HepG2 (cell line): Measurements from ENCODE around the gene HS3ST3A1. TPM values are rescaled to one million over a fixed set of nuclear protein-coding genes. Genes with fewer than 3 reads are reported as not detected.

ENCODE experiments used
- ATAC-seq: fragments of 200-7000 bp; cut with Tn5 transposase; 3 replicates; pipeline ENCODE4 v1.9.1; 2020; ENCODE audit warnings: mild to moderate bottlenecking, moderate library complexity
- BruUV-seq: library from RNA; stranded (reverse); fragments of 400-500 nt; replicated peaks from 2 replicates; lab custom pipeline; 2021; lab: Mats Ljungman, UMichigan
- CTCF ChIA-PET: fragments of 300-600 bp; formaldehyde crosslinking; extraction: SDS; loops from one replicate; lab custom pipeline; 2021; ENCODE audit warnings: low total read pairs, inconsistent platforms, low intra/inter-chr PET ratio; lab: Yijun Ruan, JAX
- POLR2A ChIA-PET: fragments of 350-600 bp; sonication (Branson Sonifier 250); formaldehyde crosslinking; loops from one replicate; lab custom pipeline; 2020; ENCODE audit warnings: antibody characterized with exemption, inconsistent platforms; lab: Yijun Ruan, JAX
- DNase-seq: peaks from one replicate; pipeline ENCODE4 v3.0.0-alpha.2; 2015; ENCODE audit warnings: low spot score
- FAIRE-seq: peaks from 3 replicates; lab custom pipeline; 2011; peaks lifted over from hg19 to GRCh38; lab: Jason Lieb, UNC
- H2AFZ ChIP-seq: one replicate; pipeline ENCODE4 v1.6.1; 2011; ENCODE audit warnings: low read length, inconsistent platforms
- H3K27ac ChIP-seq: fragments of 300-600 bp; 3 replicates; pipeline ENCODE4 v1.8.0; 2011; ENCODE audit warnings: mixed run types, mild to moderate bottlenecking, mixed read lengths, low read length, inconsistent platforms; ENCODE audit not compliant: insufficient read depth; ENCODE audit errors: extremely low read length
- H3K27me3 ChIP-seq, 2 experiments: fragments of 200-600 bp in 1 of 2; 2 replicates in 1 of 2; 3 replicates in 1 of 2; pipeline versions ENCODE4 v1.6.0 to v1.8.0; 2011; ENCODE audit warnings: low read length in 2 of 2, mild to moderate bottlenecking in 2 of 2, moderate library complexity in 2 of 2, inconsistent platforms in 1 of 2; ENCODE audit not compliant: insufficient read depth in 2 of 2, control insufficient read depth in 1 of 2
- H3K36me3 ChIP-seq, 2 experiments: fragments of 200-600 bp in 1 of 2; replicated peaks in 1 of 2; 2 replicates in 1 of 2; 3 replicates in 1 of 2; pipeline versions ENCODE4 v1.5.1 to v1.8.0; 2011; ENCODE audit warnings: low read length in 2 of 2, inconsistent platforms in 1 of 2; ENCODE audit not compliant: insufficient read depth in 2 of 2, control insufficient read depth in 1 of 2
- H3K4me1 ChIP-seq: 2 replicates; pipeline ENCODE4 v1.5.1; 2012; ENCODE audit warnings: low read length, inconsistent platforms; ENCODE audit not compliant: insufficient read depth
- H3K4me2 ChIP-seq: 2 replicates; pipeline ENCODE4 v1.6.0; 2011; ENCODE audit warnings: low read depth, low read length, inconsistent platforms
- H3K4me3 ChIP-seq, 3 experiments: fragments of 200-600 bp in 1 of 3; sonication (generic), shearing (Covaris generic) in 1 of 3; replicated peaks in 1 of 3; 2 replicates each; pipeline ENCODE4 v1.5.1; 2011 to 2016; ENCODE audit warnings: low read length in 3 of 3, inconsistent platforms in 2 of 3, low read depth in 2 of 3, mild to moderate bottlenecking in 2 of 3, control low read depth in 1 of 3, mixed read lengths in 1 of 3; ENCODE audit not compliant: insufficient read depth in 1 of 3
- H3K79me2 ChIP-seq: one replicate; pipeline ENCODE4 v1.6.1; 2011; ENCODE audit warnings: low read length, inconsistent platforms; ENCODE audit not compliant: insufficient read depth
- H3K9ac ChIP-seq: 2 replicates; pipeline ENCODE4 v1.6.0; 2011; ENCODE audit warnings: mild to moderate bottlenecking, low read depth, low read length, inconsistent platforms; ENCODE audit not compliant: insufficient read depth
- H3K9me3 ChIP-seq: 2 replicates; pipeline ENCODE4 v1.5.1; 2012; ENCODE audit warnings: mild to moderate bottlenecking, low read length
- H4K20me1 ChIP-seq: 2 replicates; pipeline ENCODE4 v1.6.0; 2011; ENCODE audit warnings: inconsistent platforms, mild to moderate bottlenecking, low read length, moderate library complexity; ENCODE audit not compliant: insufficient read depth
- SNAI1 ChIP-seq: sonication (generic); formaldehyde crosslinking; IDR thresholded peaks from 2 replicates; pipeline ENCODE4 v1.5.0; 2020; ENCODE audit warnings: mild to moderate bottlenecking, missing genetic modification reagents, borderline replicate concordance
- ZNF570 ChIP-seq: sonication (generic); formaldehyde crosslinking; IDR thresholded peaks from 2 replicates; pipeline ENCODE4 v1.4.0; 2020; ENCODE audit warnings: mild to moderate bottlenecking, missing genetic modification reagents, borderline replicate concordance
- ZNF652 ChIP-seq: IDR thresholded peaks from 2 replicates; pipeline ENCODE4 v1.6.1; 2016; ENCODE audit warnings: low read depth, borderline replicate concordance
- ZNF790 ChIP-seq: sonication (generic); formaldehyde crosslinking; IDR thresholded peaks from 2 replicates; pipeline ENCODE4 v1.8.0; 2022; ENCODE audit warnings: missing genetic modification reagents, mild to moderate bottlenecking, borderline replicate concordance
- WGBS: methylation state at CpG from one replicate; pipeline ENCODE4 v1.1.6; 2017; ENCODE audit warnings: low lambda C conversion rate; 5-methylcytosine and 5-hydroxymethylcytosine counted together
- in situ Hi-C: cut with HindIII; loops from 2 replicates; pipeline ENCODE4 v1.10.0; 2017; ENCODE audit warnings: low pct_unique_long_range_greater_than_20kb; ENCODE audit not compliant: extremely low pct_ligation_motif_present
- intact Hi-C: fragments of 100-400 bp; cut with micrococcal nuclease; formaldehyde crosslinking; loops from one replicate; pipeline ENCODE4 v1.10.0; 2022; ENCODE audit not compliant: unreplicated experiment
- polyA plus RNA-seq, 8 experiments: library from polyadenylated mRNA; depleted of rRNA in 3 of 8; stranded (reverse) in 7 of 8; unstranded in 1 of 8; fragments of >200 nt; fragmentation: Illumina TruSeq in 4 of 8; extraction: Trizol in 4 of 8; gene quantifications; 2 replicates each; pipeline versions ENCODE4 v1.2.1 to v1.2.3, GENCODE V29; 2011 to 2016; ENCODE audit warnings: low read depth in 4 of 8, missing spikeins in 1 of 8, mixed read lengths in 1 of 8; ENCODE audit not compliant: insufficient read depth in 1 of 8
- total RNA-seq, 5 experiments: library from RNA; depleted of rRNA; stranded (reverse); fragments of >200 nt; fragmentation: Illumina TruSeq; extraction: Trizol; gene quantifications; 2 replicates each; pipeline ENCODE4 v1.2.3, GENCODE V29; 2016; ENCODE audit warnings: low read depth in 1 of 5
- TF ChIP-seq, protein P1 (sequence below): sonication (generic); formaldehyde crosslinking; IDR thresholded peaks from 2 replicates; pipeline ENCODE4 v1.4.0; 2020; ENCODE audit warnings: missing genetic modification reagents; ENCODE audit errors: not compliant biosample characterization
- TF ChIP-seq, protein P2 (sequence below): sonication (generic); formaldehyde crosslinking; conservative IDR thresholded peaks from 2 replicates; pipeline ENCODE4 v1.4.0; 2020; ENCODE audit warnings: missing genetic modification reagents
- TF ChIP-seq, protein P3 (sequence below): sonication (generic); formaldehyde crosslinking; IDR thresholded peaks from 2 replicates; pipeline ENCODE4 v1.4.0; 2020; ENCODE audit warnings: mild to moderate bottlenecking, missing genetic modification reagents
- TF ChIP-seq, protein P4 (sequence below), 2 experiments: fragments of 450-650 bp in 1 of 2; sonication (generic) in 1 of 2; formaldehyde crosslinking; IDR thresholded peaks; 2 replicates each; pipeline versions ENCODE4 v1.5.0 to v1.8.0; 2020 to 2022; ENCODE audit warnings: mild to moderate bottlenecking in 1 of 2, missing genetic modification reagents in 1 of 2

HS3ST3A1 gene
- total and polyA plus RNA-seq, 2 of the 13 experiments (the other 11 are each of a cell fraction or from before 2014, with no cell fraction given) = 1.3 to 3.5 TPM

DNA sequence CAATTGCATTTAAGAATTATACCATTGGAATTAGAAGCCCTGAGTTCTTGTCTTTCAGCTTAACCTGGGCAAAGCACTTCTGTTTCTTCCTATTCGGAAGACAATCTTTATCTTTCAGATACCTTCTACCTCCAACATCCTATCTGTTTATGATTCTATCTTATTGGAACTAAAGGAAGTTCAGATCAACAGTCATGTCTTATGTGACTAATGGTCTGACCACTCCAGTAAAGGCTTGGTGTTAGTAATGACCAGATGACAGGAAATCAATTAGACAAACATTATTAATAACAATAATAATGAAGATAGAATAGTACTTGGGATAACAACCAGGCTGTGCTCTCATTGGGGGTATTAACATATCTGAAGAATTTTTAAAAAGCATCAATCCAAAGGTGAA lies 11.3 kb downstream of the HS3ST3A1 start:
- in situ Hi-C loops (loop anchor here (5.0 to 10.0 kb wide), 3 partner anchors 256 to 1334 kb away; no protein-coding TSS in a partner anchor), intact Hi-C loops (loop anchor here (10.0 kb wide), 4 partner anchors 176 to 1224 kb away; no protein-coding TSS in a partner anchor)
- WGBS = 56% methylated on average over 1 of the region's 1 CpG
- POLR2A ChIA-PET = no interaction called here
- H3K36me3 ChIP-seq = no peaks in the 10 kb centered on the region
- TF ChIP-seq, protein P1, sequence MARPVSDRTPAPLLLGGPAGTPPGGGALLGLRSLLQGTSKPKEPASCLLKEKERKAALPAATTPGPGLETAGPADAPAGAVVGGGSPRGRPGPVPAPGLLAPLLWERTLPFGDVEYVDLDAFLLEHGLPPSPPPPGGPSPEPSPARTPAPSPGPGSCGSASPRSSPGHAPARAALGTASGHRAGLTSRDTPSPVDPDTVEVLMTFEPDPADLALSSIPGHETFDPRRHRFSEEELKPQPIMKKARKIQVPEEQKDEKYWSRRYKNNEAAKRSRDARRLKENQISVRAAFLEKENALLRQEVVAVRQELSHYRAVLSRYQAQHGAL (CRISPR knock-in tag) = no peak
- TF ChIP-seq ZNF652 (CRISPR knock-in tag) (no peak), ZNF790 (CRISPR knock-in tag) (no peak), SNAI1 (CRISPR knock-in tag) (no peak), ZNF570 (no peak)
- TF ChIP-seq, protein P2, sequence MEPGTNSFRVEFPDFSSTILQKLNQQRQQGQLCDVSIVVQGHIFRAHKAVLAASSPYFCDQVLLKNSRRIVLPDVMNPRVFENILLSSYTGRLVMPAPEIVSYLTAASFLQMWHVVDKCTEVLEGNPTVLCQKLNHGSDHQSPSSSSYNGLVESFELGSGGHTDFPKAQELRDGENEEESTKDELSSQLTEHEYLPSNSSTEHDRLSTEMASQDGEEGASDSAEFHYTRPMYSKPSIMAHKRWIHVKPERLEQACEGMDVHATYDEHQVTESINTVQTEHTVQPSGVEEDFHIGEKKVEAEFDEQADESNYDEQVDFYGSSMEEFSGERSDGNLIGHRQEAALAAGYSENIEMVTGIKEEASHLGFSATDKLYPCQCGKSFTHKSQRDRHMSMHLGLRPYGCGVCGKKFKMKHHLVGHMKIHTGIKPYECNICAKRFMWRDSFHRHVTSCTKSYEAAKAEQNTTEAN (CRISPR knock-in tag) = no peak
- TF ChIP-seq, protein P3, sequence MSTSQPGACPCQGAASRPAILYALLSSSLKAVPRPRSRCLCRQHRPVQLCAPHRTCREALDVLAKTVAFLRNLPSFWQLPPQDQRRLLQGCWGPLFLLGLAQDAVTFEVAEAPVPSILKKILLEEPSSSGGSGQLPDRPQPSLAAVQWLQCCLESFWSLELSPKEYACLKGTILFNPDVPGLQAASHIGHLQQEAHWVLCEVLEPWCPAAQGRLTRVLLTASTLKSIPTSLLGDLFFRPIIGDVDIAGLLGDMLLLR (CRISPR knock-in tag) = no peak
- TF ChIP-seq, protein P4, sequence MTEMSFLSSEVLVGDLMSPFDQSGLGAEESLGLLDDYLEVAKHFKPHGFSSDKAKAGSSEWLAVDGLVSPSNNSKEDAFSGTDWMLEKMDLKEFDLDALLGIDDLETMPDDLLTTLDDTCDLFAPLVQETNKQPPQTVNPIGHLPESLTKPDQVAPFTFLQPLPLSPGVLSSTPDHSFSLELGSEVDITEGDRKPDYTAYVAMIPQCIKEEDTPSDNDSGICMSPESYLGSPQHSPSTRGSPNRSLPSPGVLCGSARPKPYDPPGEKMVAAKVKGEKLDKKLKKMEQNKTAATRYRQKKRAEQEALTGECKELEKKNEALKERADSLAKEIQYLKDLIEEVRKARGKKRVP (CRISPR knock-in tag; IDR thresholded peaks at IDR 0.05) = no peak
- no peak overlapping the region for H2AFZ ChIP-seq
- H3K9me3 ChIP-seq = no peaks in the 10 kb centered on the region
- CTCF ChIA-PET = no interaction called here
- FAIRE-seq (no peak), ATAC-seq (no peak), DNase-seq (no peak)
- BruUV-seq = no TSS peak
- H3K27ac ChIP-seq = no peak overlapping the region
- H3K79me2 ChIP-seq = no peaks in the 10 kb centered on the region
- no peaks in the 10 kb centered on the region for H4K20me1 ChIP-seq
- H3K4me2 ChIP-seq = no peak overlapping the region
- no peak overlapping the region for H3K9ac ChIP-seq
- no peak overlapping the region for H3K4me3 ChIP-seq
- peaks cover 30% of the 10 kb centered on the region for H3K4me1 ChIP-seq
- peaks cover 2 to 9% of the 10 kb centered on the region in 2 experiments; a peak in 3 of 5 replicates for H3K27me3 ChIP-seq
